ENCODE results near the gene PDLIM5.

DNA sequence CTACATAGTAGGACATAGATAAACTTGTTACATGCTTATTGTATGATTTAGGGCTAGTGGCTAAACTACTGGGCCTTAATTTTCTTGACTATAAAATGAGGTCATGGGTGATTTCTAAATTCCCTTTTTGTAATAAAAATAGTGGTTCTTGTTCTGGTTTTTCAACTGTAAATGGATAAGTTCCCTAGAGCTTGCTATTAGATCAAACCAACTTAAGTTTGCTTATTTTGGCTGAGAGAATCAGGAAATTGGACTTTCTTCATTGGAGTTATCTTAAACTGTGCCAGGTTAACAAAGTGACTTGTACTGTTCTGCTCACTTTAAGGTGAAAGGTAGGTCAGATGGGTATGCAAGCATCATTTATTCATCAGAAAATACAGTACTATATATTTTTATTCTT lies 78.3 kb downstream of the PDLIM5 start:
- TF ChIP-seq, protein P1, sequence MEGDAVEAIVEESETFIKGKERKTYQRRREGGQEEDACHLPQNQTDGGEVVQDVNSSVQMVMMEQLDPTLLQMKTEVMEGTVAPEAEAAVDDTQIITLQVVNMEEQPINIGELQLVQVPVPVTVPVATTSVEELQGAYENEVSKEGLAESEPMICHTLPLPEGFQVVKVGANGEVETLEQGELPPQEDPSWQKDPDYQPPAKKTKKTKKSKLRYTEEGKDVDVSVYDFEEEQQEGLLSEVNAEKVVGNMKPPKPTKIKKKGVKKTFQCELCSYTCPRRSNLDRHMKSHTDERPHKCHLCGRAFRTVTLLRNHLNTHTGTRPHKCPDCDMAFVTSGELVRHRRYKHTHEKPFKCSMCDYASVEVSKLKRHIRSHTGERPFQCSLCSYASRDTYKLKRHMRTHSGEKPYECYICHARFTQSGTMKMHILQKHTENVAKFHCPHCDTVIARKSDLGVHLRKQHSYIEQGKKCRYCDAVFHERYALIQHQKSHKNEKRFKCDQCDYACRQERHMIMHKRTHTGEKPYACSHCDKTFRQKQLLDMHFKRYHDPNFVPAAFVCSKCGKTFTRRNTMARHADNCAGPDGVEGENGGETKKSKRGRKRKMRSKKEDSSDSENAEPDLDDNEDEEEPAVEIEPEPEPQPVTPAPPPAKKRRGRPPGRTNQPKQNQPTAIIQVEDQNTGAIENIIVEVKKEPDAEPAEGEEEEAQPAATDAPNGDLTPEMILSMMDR (IDR thresholded peaks at IDR 0.05) = no peak
- no peak for TF ChIP-seq POLR2A (IDR thresholded peaks at IDR 0.05)
